ENCODE data around the gene ATXN10.

Gene ATXN10

GRCh38 chr22:45743687-45744086 lies 72.1 kb downstream of the ATXN10 start:
- ChIA-PET CTCF (interaction anchor here (2.2 kb wide), 1 partner anchor 14 kb away, joined by 10 read pairs; no protein-coding TSS in a partner anchor), POLR2A (no interaction called here)
- DNase-seq (ENCODE audit: extremely low spot score), result no peak
- no peak for TF ChIP-seq CTCF (IDR thresholded peaks at IDR 0.05; ENCODE audit: control extremely low read depth, extremely low read depth, low read depth, missing control alignments)

GRCh38 chr22:45744442-45744841 lies 72.8 kb downstream of the ATXN10 start:
- ChIA-PET CTCF (interaction anchor here (2.2 kb wide), 1 partner anchor 14 kb away, joined by 10 read pairs; no protein-coding TSS in a partner anchor), POLR2A (no interaction called here)
- no peak for DNase-seq (ENCODE audit: extremely low spot score)
- TF ChIP-seq CTCF (IDR thresholded peaks at IDR 0.05; ENCODE audit: control extremely low read depth, extremely low read depth, low read depth, missing control alignments), result no peak

GRCh38 chr22:45750626-45751025 lies 79.0 kb downstream of the ATXN10 start:
- no peak for TF ChIP-seq CTCF (IDR thresholded peaks at IDR 0.05; ENCODE audit: control extremely low read depth, extremely low read depth, low read depth, missing control alignments)
- POLR2A ChIA-PET, result no interaction called here
- CTCF ChIA-PET, result interaction anchor here (1.7 to 2.9 kb wide), 2 partner anchors 9 to 11 kb away, joined by 7 to 18 read pairs; no protein-coding TSS in a partner anchor
- DNase-seq (ENCODE audit: extremely low spot score), result no peak

GRCh38 chr22:45752036-45752435 lies 80.4 kb downstream of the ATXN10 start:
- CTCF ChIA-PET, result interaction anchor here (1.7 kb wide), 1 partner anchor 12 kb away, joined by 7 read pairs; no protein-coding TSS in a partner anchor
- no peak for TF ChIP-seq CTCF (IDR thresholded peaks at IDR 0.05; ENCODE audit: control extremely low read depth, extremely low read depth, low read depth, missing control alignments)
- DNase-seq (ENCODE audit: extremely low spot score), result no peak
- POLR2A ChIA-PET, result no interaction called here

- no peak for DNase-seq (ENCODE audit: extremely low spot score)
- TF ChIP-seq CTCF (IDR thresholded peaks at IDR 0.05; ENCODE audit: control extremely low read depth, extremely low read depth, low read depth, missing control alignments), result no peak
- CTCF ChIA-PET, result interaction anchor here (2.0 kb wide), 1 partner anchor 22 kb away, joined by 4 read pairs; no protein-coding TSS in a partner anchor
- POLR2A ChIA-PET, result no interaction called here
These were observed 83.2 kb downstream of the ATXN10 start for GRCh38 chr22:45754822-45755221.

GRCh38 chr22:45756558-45756957 lies 84.9 kb downstream of the ATXN10 start:
- CTCF ChIA-PET, result interaction anchor here (0.8 kb wide), 1 partner anchor 17 kb away, joined by 3 read pairs; no protein-coding TSS in a partner anchor

More at GRCh38 chr22:45756558-45756957, 84.9 kb downstream of the ATXN10 start:
- no peak for TF ChIP-seq CTCF (IDR thresholded peaks at IDR 0.05; ENCODE audit: control extremely low read depth, extremely low read depth, low read depth, missing control alignments)
- POLR2A ChIA-PET, result no interaction called here
- no peak for DNase-seq (ENCODE audit: extremely low spot score)

Data from GM10248 (cell line).